Esophagus muscularis mucosa (tissue), 4 donors: ENCODE data around the gene OPN4. TPM values are rescaled to one million over a fixed set of nuclear protein-coding genes. Genes with fewer than 3 reads are reported as not detected.

Experiments used
- DNase-seq: peaks from one replicate; pipeline ENCODE4 v3.0.0-alpha.2; 2017; ENCODE audit errors: extremely low spot score
- H3K27ac ChIP-seq, 4 donors: fragments of 200-600 bp; sonication (generic); replicated peaks in 1 of 4; 1 replicate in 3 of 4; 2 replicates in 1 of 4; pipeline ENCODE4 v1.5.1; 2016 to 2019; ENCODE audit warnings: mild to moderate bottlenecking in 1 of 4
- H3K27me3 ChIP-seq, 4 donors: fragments of 200-600 bp; sonication (generic); one replicate each; pipeline versions ENCODE4 v1.5.1 to v1.6.0; 2016 to 2019
- H3K36me3 ChIP-seq, 4 donors: fragments of 200-600 bp; sonication (generic); one replicate each; pipeline ENCODE4 v1.5.1; 2016 to 2019
- H3K4me1 ChIP-seq, 4 donors: fragments of 200-600 bp; sonication (generic); one replicate each; pipeline ENCODE4 v1.5.1; 2016 to 2019
- H3K4me3 ChIP-seq, 4 donors: fragments of 200-600 bp; sonication (generic); 1 replicate in 2 of 4; 2 replicates in 2 of 4; pipeline ENCODE4 v1.5.1; 2016 to 2019; ENCODE audit warnings: mild to moderate bottlenecking in 4 of 4, moderate library complexity in 1 of 4
- H3K9me3 ChIP-seq, 4 donors: fragments of 200-600 bp; sonication (generic); 1 replicate in 3 of 4; 2 replicates in 1 of 4; pipeline ENCODE4 v1.5.1; 2016 to 2019
- EP300 ChIP-seq: sonication (generic); formaldehyde crosslinking; IDR thresholded peaks from one replicate; pipeline ENCODE4 v1.6.1; 2017; ENCODE audit warnings: antibody characterized with exemption
- POLR2A ChIP-seq: fragments of 450-650 bp; IDR thresholded peaks from one replicate; pipeline ENCODE4 v1.6.1; 2017; ENCODE audit warnings: antibody characterized with exemption, moderate library complexity, mild to moderate bottlenecking, low read depth
- POLR2AphosphoS5 ChIP-seq, 2 donors: sonication (generic); formaldehyde crosslinking; IDR thresholded peaks; one replicate each; pipeline ENCODE4 v1.6.1; 2017; ENCODE audit warnings: antibody characterized with exemption in 2 of 2
- WGBS: methylation state at CpG from one replicate; pipeline ENCODE4 v1.1.5; 2018; 5-methylcytosine and 5-hydroxymethylcytosine counted together
- intact Hi-C: fragments of 100-400 bp; cut with DNase I; formaldehyde crosslinking; loops from one replicate; pipeline ENCODE4 v1.15.1; 2023
- total RNA-seq, 4 donors: library from RNA; depleted of rRNA; stranded (reverse); fragments of >200 nt; gene quantifications; one replicate each; pipeline versions ENCODE4 v1.1.0 to v1.2.1, GENCODE V29; 2016
- TF ChIP-seq, protein P1 (sequence below), 3 experiments: fragments of 200-600 bp in 2 of 3; fragments of 450-650 bp in 1 of 3; sonication (generic) in 2 of 3; IDR thresholded peaks; one replicate each; pipeline ENCODE4 v1.5.1; 2017 to 2019; ENCODE audit warnings: antibody characterized with exemption in 3 of 3, mild to moderate bottlenecking in 2 of 3, moderate library complexity in 1 of 3

Gene OPN4
- total RNA-seq, 4 donors from 2014 or later: 0.32 TPM; not detected in 3

DNA sequence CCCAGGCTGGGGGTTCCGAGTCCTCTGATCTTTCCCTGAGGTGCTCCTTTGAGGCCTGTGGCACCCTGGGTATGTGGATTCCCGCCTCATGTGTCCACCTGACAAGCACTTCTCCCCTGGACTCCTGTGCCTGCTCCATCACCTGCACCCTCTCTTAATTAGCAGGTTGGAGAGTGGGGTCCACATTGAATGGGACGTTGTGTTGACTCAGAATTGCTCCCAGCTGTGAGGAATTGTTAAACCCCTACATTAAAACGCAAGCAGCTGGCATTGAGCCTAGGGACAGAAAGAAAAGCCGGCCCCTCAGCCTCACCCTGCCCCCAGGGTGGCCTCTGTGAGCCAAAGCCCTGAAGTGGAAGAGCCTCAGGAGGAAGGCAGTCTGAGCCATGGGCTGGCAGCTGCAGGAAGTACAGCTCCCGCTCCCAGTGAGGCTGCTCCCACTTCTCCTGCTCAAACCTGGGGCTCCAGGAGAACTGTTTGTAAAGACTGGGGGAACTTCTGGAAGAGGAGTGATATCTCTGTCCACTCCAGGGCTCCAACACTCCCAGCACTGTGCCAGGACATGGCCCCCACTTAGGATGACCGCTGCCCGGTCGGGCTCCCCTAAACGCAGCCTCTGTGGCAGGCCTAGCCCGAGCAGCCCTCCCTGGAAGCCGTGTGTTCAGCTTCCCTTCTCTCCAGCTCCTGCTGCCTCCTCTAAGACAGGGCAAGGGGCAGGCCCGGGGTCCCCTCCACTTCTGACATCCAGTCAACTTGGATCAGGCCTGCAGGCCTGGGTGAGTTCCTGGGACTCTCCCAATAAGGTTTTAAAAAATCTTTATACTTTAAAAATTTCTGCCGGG is 1.8 kb upstream of the OPN4 start:
- H3K4me3 ChIP-seq: no peak overlapping the region
- no peaks in the 10 kb centered on the region for H3K9me3 ChIP-seq
- no peak overlapping the region for H3K27ac ChIP-seq
- no peak for DNase-seq
- TF ChIP-seq EP300 (no peak), POLR2A (no peak), POLR2AphosphoS5 (IDR thresholded peaks at IDR 0.05) (no peak)
- TF ChIP-seq, protein P1, sequence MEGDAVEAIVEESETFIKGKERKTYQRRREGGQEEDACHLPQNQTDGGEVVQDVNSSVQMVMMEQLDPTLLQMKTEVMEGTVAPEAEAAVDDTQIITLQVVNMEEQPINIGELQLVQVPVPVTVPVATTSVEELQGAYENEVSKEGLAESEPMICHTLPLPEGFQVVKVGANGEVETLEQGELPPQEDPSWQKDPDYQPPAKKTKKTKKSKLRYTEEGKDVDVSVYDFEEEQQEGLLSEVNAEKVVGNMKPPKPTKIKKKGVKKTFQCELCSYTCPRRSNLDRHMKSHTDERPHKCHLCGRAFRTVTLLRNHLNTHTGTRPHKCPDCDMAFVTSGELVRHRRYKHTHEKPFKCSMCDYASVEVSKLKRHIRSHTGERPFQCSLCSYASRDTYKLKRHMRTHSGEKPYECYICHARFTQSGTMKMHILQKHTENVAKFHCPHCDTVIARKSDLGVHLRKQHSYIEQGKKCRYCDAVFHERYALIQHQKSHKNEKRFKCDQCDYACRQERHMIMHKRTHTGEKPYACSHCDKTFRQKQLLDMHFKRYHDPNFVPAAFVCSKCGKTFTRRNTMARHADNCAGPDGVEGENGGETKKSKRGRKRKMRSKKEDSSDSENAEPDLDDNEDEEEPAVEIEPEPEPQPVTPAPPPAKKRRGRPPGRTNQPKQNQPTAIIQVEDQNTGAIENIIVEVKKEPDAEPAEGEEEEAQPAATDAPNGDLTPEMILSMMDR (IDR thresholded peaks at IDR 0.05): no peak
- intact Hi-C loops: no loop called here
- 84% methylated on average over 11 of the region's 14 CpGs for WGBS
- H3K27me3 ChIP-seq: no peaks in the 10 kb centered on the region
- no peaks in the 10 kb centered on the region for H3K36me3 ChIP-seq
- peaks cover 17 to 39% (median 24%) of the 10 kb centered on the region in 4 donors for H3K4me1 ChIP-seq

DNA sequence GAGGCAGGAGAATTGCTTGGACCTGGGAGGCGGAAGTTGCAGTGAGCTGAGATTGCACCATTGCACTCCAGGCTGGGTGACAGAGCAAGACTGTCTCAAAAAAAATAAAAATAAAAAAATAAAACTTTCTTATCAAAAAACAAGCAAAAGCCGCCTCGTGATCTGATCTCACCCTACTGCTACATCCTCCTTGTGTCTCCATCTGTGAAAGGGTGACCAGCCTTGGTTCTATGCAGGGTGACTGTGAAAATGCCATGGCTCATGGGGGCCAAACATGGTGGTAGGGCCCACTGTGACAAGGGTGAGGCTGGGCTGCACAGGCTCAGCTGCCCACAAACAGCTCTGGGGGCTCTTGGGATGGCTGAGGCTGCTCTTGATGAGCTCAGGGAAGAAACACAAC is 968 bp upstream of the OPN4 start:
- Histone ChIP-seq H3K27ac (no peak overlapping the region), H3K27me3 (no peaks in the 10 kb centered on the region), H3K4me1 (peaks cover 17 to 33% (median 22%) of the 10 kb centered on the region in 4 donors), H3K9me3 (no peaks in the 10 kb centered on the region), H3K4me3 (no peak overlapping the region), H3K36me3 (no peaks in the 10 kb centered on the region)
- TF ChIP-seq POLR2AphosphoS5 (IDR thresholded peaks at IDR 0.05) (no peak), POLR2A (no peak), EP300 (no peak)
- TF ChIP-seq, protein P1 (IDR thresholded peaks at IDR 0.05): no peak
- intact Hi-C loops: no loop called here
- WGBS: 95% methylated on average over 3 of the region's 3 CpGs
- no peak for DNase-seq

DNA sequence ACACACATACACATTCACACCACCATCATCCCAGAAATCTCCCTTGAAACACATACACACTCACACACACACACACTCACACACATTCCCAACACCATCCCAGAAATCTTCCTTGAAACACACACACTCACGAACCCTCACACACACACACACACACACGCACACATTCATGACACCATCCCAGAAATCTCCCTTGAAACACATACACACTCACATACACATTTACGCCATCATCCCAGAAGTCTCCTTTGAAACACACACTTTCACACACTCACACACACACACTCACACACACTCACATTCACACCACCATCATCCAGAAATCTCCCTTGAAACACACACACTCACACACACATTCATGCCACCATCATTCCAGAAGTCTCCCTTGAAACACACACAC is 360 bp upstream of the OPN4 start:
- H3K4me3 ChIP-seq: no peak overlapping the region
- no peak for DNase-seq
- no peak overlapping the region for H3K27ac ChIP-seq
- WGBS: 95% methylated on average over 3 of the region's 3 CpGs
- no peaks in the 10 kb centered on the region for H3K27me3 ChIP-seq
- peaks cover 11 to 29% (median 19%) of the 10 kb centered on the region in 4 donors for H3K4me1 ChIP-seq
- TF ChIP-seq EP300 (no peak), POLR2AphosphoS5 (IDR thresholded peaks at IDR 0.05) (no peak), POLR2A (no peak)
- TF ChIP-seq, protein P1 (IDR thresholded peaks at IDR 0.05): no peak
- intact Hi-C loops: no loop called here
- H3K36me3 ChIP-seq: no peaks in the 10 kb centered on the region
- no peaks in the 10 kb centered on the region for H3K9me3 ChIP-seq

DNA sequence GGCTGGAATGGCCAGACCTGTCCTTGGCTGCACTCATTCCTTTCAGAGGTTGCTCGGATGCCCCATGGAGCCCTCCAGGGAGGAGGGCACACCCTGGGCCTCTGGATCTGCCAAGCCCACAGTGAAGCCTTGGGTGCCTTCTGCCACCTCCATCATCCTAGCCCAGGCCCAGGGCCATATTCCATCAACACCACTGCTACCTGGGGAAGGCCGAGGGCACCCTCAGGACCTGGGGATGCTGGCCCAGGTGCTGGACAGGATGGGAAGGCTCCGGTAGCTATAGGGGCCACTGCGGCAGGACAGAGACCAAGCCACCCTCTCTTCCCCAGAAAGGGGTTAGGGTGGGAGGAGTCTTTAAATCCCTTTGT is 810 bp downstream of the OPN4 start:
- Histone ChIP-seq H3K4me3 (no peak overlapping the region), H3K27ac (no peak overlapping the region), H3K9me3 (no peaks in the 10 kb centered on the region), H3K4me1 (peaks cover 0 to 19% (median 8%) of the 10 kb centered on the region in 4 donors), H3K36me3 (no peaks in the 10 kb centered on the region), H3K27me3 (no peaks in the 10 kb centered on the region)
- TF ChIP-seq EP300 (no peak), POLR2A (no peak), POLR2AphosphoS5 (IDR thresholded peaks at IDR 0.05) (no peak)
- TF ChIP-seq, protein P1 (IDR thresholded peaks at IDR 0.05): no peak
- no peak for DNase-seq
- intact Hi-C loops: no loop called here
- no CpG with 5 or more reads among the region's 4 CpGs for WGBS
